Measurements from ENCODE around the gene ATP2C2. TPM values are rescaled to one million over a fixed set of nuclear protein-coding genes. Genes with fewer than 3 reads are reported as not detected.

Gene ATP2C2
- total and polyA plus RNA-seq, 2 experiments from 2014 or later: 0.53 TPM; not detected in 1

DNA sequence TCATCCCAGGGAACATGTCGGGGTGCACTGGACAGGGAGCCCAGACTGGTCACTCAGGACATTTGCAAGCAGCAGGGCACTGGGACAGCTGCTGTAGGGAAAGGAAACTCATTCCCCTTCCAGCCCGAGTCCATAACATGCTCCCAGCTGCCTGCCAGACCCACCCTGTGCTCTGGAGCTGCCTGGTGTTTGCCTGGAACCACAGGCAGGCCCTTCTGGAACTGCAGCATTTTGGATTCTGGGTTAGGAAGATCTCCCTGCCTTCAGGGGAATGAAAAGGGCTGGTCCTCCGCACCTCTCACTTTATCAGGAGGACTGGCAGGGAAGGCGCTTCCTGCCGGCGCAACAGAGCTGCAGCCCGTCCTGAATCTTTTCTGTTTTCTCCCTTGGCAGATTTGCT is 94.9 kb downstream of the ATP2C2 start:
- TF ChIP-seq, protein P1, sequence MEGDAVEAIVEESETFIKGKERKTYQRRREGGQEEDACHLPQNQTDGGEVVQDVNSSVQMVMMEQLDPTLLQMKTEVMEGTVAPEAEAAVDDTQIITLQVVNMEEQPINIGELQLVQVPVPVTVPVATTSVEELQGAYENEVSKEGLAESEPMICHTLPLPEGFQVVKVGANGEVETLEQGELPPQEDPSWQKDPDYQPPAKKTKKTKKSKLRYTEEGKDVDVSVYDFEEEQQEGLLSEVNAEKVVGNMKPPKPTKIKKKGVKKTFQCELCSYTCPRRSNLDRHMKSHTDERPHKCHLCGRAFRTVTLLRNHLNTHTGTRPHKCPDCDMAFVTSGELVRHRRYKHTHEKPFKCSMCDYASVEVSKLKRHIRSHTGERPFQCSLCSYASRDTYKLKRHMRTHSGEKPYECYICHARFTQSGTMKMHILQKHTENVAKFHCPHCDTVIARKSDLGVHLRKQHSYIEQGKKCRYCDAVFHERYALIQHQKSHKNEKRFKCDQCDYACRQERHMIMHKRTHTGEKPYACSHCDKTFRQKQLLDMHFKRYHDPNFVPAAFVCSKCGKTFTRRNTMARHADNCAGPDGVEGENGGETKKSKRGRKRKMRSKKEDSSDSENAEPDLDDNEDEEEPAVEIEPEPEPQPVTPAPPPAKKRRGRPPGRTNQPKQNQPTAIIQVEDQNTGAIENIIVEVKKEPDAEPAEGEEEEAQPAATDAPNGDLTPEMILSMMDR (IDR thresholded peaks at IDR 0.05; ENCODE audit: low read depth, low read length): no peak
- Histone ChIP-seq H3K4me1 (ENCODE audit: low read depth) (no peaks in the 10 kb centered on the region), H3K9me3 (ENCODE audit: low read depth) (no peaks in the 10 kb centered on the region), H3K36me3 (no peaks in the 10 kb centered on the region), H3K4me3 (no peak overlapping the region), H3K27me3 (no peaks in the 10 kb centered on the region), H3K27ac (no peak overlapping the region)
- no peak for DNase-seq (ENCODE audit: low read depth in 1 of 2, low spot score in 1 of 2)

DNA sequence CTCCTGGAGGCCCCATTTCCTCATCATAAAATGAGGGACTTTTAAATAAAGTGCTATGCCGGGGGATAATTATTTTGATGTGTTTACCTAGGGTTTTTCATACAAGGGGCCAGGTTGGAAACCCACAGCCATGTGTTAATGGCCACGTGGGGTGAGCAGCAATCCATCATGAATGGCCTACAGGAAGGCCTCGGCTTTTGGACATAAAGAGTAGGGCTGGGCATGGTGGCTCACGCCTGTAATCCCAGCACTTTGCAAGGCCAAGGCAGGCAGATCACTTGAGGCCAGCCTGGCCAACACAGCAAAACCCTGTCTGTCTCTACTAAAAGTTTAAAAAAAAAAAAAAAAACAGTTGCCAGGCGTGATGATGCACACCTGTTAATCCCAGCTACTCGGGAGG is 95.8 kb downstream of the ATP2C2 start:
- no peaks in the 10 kb centered on the region for H3K27me3 ChIP-seq

DNA sequence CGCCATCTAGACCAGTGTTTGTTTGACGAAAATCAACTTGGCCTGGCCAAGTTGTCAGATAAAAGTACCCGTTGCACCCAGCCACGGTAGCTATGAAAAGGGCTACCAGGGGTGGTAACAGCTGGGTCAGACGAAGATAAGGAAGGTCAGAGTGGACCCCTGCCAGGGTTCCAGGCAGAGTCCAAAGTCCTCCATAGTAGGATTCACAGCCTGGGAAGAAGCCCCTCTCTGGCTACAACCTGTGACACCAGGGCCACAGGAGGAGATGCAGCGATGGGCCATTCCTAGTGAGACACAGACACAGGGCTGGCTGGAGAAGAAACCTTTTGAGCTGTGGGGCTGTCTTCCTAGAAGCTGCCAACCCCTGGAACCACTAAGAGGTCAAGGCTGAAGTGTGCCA is 96.8 kb downstream of the ATP2C2 start:
- no peaks in the 10 kb centered on the region for H3K27me3 ChIP-seq
- TF ChIP-seq, protein P1 (IDR thresholded peaks at IDR 0.05; ENCODE audit: low read depth, low read length): no peak
- H3K4me1 ChIP-seq (ENCODE audit: low read depth): no peaks in the 10 kb centered on the region
- DNase-seq (ENCODE audit: low read depth in 1 of 2, low spot score in 1 of 2): no peak
- H3K9me3 ChIP-seq (ENCODE audit: low read depth): no peaks in the 10 kb centered on the region
- H3K27ac ChIP-seq: no peak overlapping the region
- H3K36me3 ChIP-seq: no peaks in the 10 kb centered on the region
- no peak overlapping the region for H3K4me3 ChIP-seq

More for the DNA sequence above, 95.8 kb downstream of the ATP2C2 start:
- no peak for DNase-seq (ENCODE audit: low read depth in 1 of 2, low spot score in 1 of 2)
- no peaks in the 10 kb centered on the region for H3K4me1 ChIP-seq (ENCODE audit: low read depth)
- H3K9me3 ChIP-seq (ENCODE audit: low read depth): no peaks in the 10 kb centered on the region
- TF ChIP-seq, protein P1 (IDR thresholded peaks at IDR 0.05; ENCODE audit: low read depth, low read length): no peak
- H3K4me3 ChIP-seq: no peak overlapping the region
- H3K27ac ChIP-seq: no peak overlapping the region
- H3K36me3 ChIP-seq: no peaks in the 10 kb centered on the region

DNA sequence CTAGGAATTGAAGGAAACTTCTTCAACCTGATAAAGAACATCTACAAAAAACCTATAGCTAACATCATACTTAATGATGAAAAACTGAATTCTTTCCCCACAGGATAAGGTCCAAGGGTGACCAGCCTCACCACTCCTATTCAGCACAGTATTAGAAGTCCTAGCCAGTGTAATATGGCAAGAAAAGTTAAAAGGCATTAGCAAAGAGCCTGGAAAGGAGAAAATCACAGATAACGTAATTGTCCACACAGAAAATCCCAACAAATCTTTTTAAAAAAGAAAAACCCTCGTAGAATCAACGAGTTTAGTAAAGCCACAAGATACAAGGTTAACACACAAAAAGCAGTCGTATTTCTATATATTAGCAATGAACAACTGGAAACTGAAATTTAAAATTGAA is 98.4 kb downstream of the ATP2C2 start:
- H3K4me1 ChIP-seq (ENCODE audit: low read depth): no peaks in the 10 kb centered on the region
- no peaks in the 10 kb centered on the region for H3K27me3 ChIP-seq
- no peak for DNase-seq (ENCODE audit: low read depth in 1 of 2, low spot score in 1 of 2)
- H3K4me3 ChIP-seq: no peak overlapping the region
- no peaks in the 10 kb centered on the region for H3K9me3 ChIP-seq (ENCODE audit: low read depth)
- no peak overlapping the region for H3K27ac ChIP-seq
- TF ChIP-seq, protein P1 (IDR thresholded peaks at IDR 0.05; ENCODE audit: low read depth, low read length): no peak
- no peaks in the 10 kb centered on the region for H3K36me3 ChIP-seq

DNA sequence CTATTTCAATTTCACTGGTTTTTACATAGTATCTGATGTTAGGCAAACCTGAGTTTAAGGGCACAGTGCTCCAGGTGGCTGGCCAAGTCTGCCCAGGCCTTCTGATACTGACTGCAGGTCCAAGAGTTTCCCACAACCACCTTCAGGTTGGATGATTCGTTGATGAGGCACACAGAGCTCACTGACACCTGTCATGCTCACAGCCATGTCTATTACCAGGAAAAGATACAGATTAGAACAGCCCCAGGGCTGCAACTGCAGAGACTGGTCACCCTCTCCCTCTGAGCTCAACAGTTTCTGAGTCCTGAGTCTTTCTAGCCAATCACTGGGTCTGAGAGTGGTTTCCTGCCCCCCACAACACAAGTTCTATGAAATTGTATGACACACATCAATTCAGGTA is 98.9 kb downstream of the ATP2C2 start:
- Histone ChIP-seq H3K4me1 (ENCODE audit: low read depth) (no peaks in the 10 kb centered on the region), H3K27me3 (no peaks in the 10 kb centered on the region), H3K27ac (no peak overlapping the region), H3K36me3 (no peaks in the 10 kb centered on the region), H3K9me3 (ENCODE audit: low read depth) (no peaks in the 10 kb centered on the region), H3K4me3 (no peak overlapping the region)
- TF ChIP-seq, protein P1 (IDR thresholded peaks at IDR 0.05; ENCODE audit: low read depth, low read length): no peak
- no peak for DNase-seq (ENCODE audit: low read depth in 1 of 2, low spot score in 1 of 2)

GRCh38 chr16:84467709-84468108 is 99.4 kb downstream of the ATP2C2 start:
- Histone ChIP-seq H3K9me3 (ENCODE audit: low read depth) (no peaks in the 10 kb centered on the region), H3K4me1 (ENCODE audit: low read depth) (no peaks in the 10 kb centered on the region), H3K36me3 (no peaks in the 10 kb centered on the region), H3K27ac (no peak overlapping the region), H3K27me3 (no peaks in the 10 kb centered on the region), H3K4me3 (no peak overlapping the region)
- TF ChIP-seq, protein P1 (IDR thresholded peaks at IDR 0.05; ENCODE audit: low read depth, low read length): no peak
- DNase-seq (ENCODE audit: low read depth in 1 of 2, low spot score in 1 of 2): no peak
